Measurements from ENCODE around the gene SLC9C2.

DNA sequence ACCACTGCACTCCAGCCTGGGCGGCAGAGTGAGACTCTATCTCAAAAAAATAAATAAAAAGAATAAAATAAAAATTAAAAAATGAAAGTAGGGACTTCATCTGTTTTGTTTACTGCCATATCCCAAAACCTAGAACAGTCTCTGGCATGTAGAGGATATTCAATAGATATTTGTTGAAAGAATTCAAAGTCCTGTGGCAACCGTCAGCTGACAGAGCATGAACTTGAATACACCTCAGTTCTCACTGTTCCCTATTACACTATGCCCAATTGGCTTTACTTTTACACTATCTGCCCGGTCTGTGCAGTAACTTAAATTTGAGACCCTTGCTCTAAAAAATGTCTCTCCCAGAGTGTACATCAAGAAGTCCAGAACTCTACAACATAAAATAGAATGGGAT lies 79.5 kb downstream of the SLC9C2 start:
- TF ChIP-seq, protein P1, sequence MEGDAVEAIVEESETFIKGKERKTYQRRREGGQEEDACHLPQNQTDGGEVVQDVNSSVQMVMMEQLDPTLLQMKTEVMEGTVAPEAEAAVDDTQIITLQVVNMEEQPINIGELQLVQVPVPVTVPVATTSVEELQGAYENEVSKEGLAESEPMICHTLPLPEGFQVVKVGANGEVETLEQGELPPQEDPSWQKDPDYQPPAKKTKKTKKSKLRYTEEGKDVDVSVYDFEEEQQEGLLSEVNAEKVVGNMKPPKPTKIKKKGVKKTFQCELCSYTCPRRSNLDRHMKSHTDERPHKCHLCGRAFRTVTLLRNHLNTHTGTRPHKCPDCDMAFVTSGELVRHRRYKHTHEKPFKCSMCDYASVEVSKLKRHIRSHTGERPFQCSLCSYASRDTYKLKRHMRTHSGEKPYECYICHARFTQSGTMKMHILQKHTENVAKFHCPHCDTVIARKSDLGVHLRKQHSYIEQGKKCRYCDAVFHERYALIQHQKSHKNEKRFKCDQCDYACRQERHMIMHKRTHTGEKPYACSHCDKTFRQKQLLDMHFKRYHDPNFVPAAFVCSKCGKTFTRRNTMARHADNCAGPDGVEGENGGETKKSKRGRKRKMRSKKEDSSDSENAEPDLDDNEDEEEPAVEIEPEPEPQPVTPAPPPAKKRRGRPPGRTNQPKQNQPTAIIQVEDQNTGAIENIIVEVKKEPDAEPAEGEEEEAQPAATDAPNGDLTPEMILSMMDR (IDR thresholded peaks at IDR 0.05), result no peak
- TF ChIP-seq TAF1 (IDR thresholded peaks at IDR 0.05; ENCODE audit: borderline replicate concordance, low read depth, low read length) (no peak), RCOR1 (IDR thresholded peaks at IDR 0.05; ENCODE audit: low read length) (no peak), SMC3 (IDR thresholded peaks at IDR 0.05; ENCODE audit: low read depth, low read length) (no peak), GABPA (IDR thresholded peaks at IDR 0.05; ENCODE audit: low read depth) (no peak), RFX5 (IDR thresholded peaks at IDR 0.05; ENCODE audit: low read length) (no peak), POLR2AphosphoS5 (IDR thresholded peaks at IDR 0.05; ENCODE audit: low read depth, low read length) (no peak), RAD21 (IDR thresholded peaks at IDR 0.05; ENCODE audit: low read length) (no peak)
- TF ChIP-seq, protein P2, sequence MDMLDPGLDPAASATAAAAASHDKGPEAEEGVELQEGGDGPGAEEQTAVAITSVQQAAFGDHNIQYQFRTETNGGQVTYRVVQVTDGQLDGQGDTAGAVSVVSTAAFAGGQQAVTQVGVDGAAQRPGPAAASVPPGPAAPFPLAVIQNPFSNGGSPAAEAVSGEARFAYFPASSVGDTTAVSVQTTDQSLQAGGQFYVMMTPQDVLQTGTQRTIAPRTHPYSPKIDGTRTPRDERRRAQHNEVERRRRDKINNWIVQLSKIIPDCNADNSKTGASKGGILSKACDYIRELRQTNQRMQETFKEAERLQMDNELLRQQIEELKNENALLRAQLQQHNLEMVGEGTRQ (IDR thresholded peaks at IDR 0.05; ENCODE audit: borderline replicate concordance, low read depth, low read length), result no peak

All from SK-N-SH (cell line).